GM10266 (cell line): ENCODE data around the gene ASCL5.

Experiments
- DNase-seq: peaks from one replicate; pipeline ENCODE4 v3.0.0; 2012; ENCODE audit errors: extremely low spot score
- CTCF ChIP-seq: IDR thresholded peaks from 2 replicates; pipeline ENCODE4 v1.5.1; 2012; ENCODE audit warnings: mild to moderate bottlenecking, low read depth; ENCODE audit not compliant: control insufficient read depth, insufficient read depth; ENCODE audit errors: missing control alignments

Gene ASCL5

GRCh38 chr1:201113451-201114244 lies 13.3 kb downstream of the ASCL5 start:
- no peak for TF ChIP-seq CTCF

GRCh38 chr1:201112926-201113325 lies 14.1 kb downstream of the ASCL5 start:
- DNase-seq: no peak
- no peak for TF ChIP-seq CTCF

More at GRCh38 chr1:201113451-201114244, 13.3 kb downstream of the ASCL5 start:
- DNase-seq: no peak

GRCh38 chr1:201112173-201112731 lies 14.7 kb downstream of the ASCL5 start, which contains the start of gene CACNA1S:
Gene CACNA1S (minus strand): TSS chr1:201112426. CDS start chr1:201112339, 87 bp downstream.
- no peak for DNase-seq
- no peak for TF ChIP-seq CTCF

- DNase-seq: no peak
- no peak for TF ChIP-seq CTCF
Measured at GRCh38 chr1:201111672-201112071, 15.3 kb downstream of the ASCL5 start.

GRCh38 chr1:201111156-201111555 lies 15.8 kb downstream of the ASCL5 start:
- TF ChIP-seq CTCF: no peak

GRCh38 chr1:201110616-201111015 lies 16.4 kb downstream of the ASCL5 start:
- no peak for TF ChIP-seq CTCF
- DNase-seq: no peak

More at GRCh38 chr1:201111156-201111555, 15.8 kb downstream of the ASCL5 start:
- DNase-seq: no peak

GRCh38 chr1:201110138-201110537 lies 16.8 kb downstream of the ASCL5 start:
- no peak for DNase-seq

More at GRCh38 chr1:201110138-201110537, 16.8 kb downstream of the ASCL5 start:
- no peak for TF ChIP-seq CTCF
